ENCODE data around the gene SUPT5H. TPM values are rescaled to one million over a fixed set of nuclear protein-coding genes. Genes with fewer than 3 reads are reported as not detected.

Gene SUPT5H
- total and polyA plus RNA-seq, 2 of the 13 experiments (the other 11 are each of a cell fraction or from before 2014, with no cell fraction given), result 48.2 to 51.7 TPM

- TF ChIP-seq FOXA3 (CRISPR knock-in tag; IDR thresholded peaks at IDR 0.05) (peak; percentile 46; the same call in 1 of the 2 replicates), RFXANK (CRISPR knock-in tag; IDR thresholded peaks at IDR 0.05) (no peak), THAP11 (CRISPR knock-in tag; IDR thresholded peaks at IDR 0.05) (peak; percentile 46; the same call in 1 of the 2 replicates), NCOA1 (CRISPR knock-in tag; IDR thresholded peaks at IDR 0.05) (no peak), SRSF9 (IDR thresholded peaks at IDR 0.05; ENCODE audit: borderline replicate concordance, insufficient read depth, low read depth, low read length, poor library complexity, severe bottlenecking) (no peak), ZNF703 (CRISPR knock-in tag; IDR thresholded peaks at IDR 0.05; ENCODE audit: borderline replicate concordance) (no peak), ZNF816 (CRISPR knock-in tag; IDR thresholded peaks at IDR 0.05; ENCODE audit: borderline replicate concordance) (no peak), YEATS4 (CRISPR knock-in tag; IDR thresholded peaks at IDR 0.05; ENCODE audit: borderline replicate concordance) (no peak), ZNF609 (CRISPR knock-in tag; IDR thresholded peaks at IDR 0.05; ENCODE audit: borderline replicate concordance) (no peak), ZNF790 (CRISPR knock-in tag; IDR thresholded peaks at IDR 0.05; ENCODE audit: borderline replicate concordance) (no peak), EED (CRISPR knock-in tag; IDR thresholded peaks at IDR 0.05) (no peak), HNRNPL (IDR thresholded peaks at IDR 0.05; ENCODE audit: low read depth, low read length) (no peak), TOPORS (CRISPR knock-in tag; IDR thresholded peaks at IDR 0.05) (no peak), ZKSCAN8 (CRISPR knock-in tag; IDR thresholded peaks at IDR 0.05; ENCODE audit: borderline replicate concordance) (no peak), ZNF33A (CRISPR knock-in tag; IDR thresholded peaks at IDR 0.05; ENCODE audit: borderline replicate concordance) (no peak), ATF2 (CRISPR knock-in tag; IDR thresholded peaks at IDR 0.05) (peak; percentile 37; the same call in 1 of the 2 replicates), ZNF572 (CRISPR knock-in tag; IDR thresholded peaks at IDR 0.05) (no peak), MEIS2 (CRISPR knock-in tag; IDR thresholded peaks at IDR 0.05) (0 out of 2 replicates have a peak, but pooled peaks have one; percentile 62)
- TF ChIP-seq, protein P1, sequence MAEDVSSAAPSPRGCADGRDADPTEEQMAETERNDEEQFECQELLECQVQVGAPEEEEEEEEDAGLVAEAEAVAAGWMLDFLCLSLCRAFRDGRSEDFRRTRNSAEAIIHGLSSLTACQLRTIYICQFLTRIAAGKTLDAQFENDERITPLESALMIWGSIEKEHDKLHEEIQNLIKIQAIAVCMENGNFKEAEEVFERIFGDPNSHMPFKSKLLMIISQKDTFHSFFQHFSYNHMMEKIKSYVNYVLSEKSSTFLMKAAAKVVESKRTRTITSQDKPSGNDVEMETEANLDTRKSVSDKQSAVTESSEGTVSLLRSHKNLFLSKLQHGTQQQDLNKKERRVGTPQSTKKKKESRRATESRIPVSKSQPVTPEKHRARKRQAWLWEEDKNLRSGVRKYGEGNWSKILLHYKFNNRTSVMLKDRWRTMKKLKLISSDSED (CRISPR knock-in tag; IDR thresholded peaks at IDR 0.05), result no peak
- TF ChIP-seq, protein P2, sequence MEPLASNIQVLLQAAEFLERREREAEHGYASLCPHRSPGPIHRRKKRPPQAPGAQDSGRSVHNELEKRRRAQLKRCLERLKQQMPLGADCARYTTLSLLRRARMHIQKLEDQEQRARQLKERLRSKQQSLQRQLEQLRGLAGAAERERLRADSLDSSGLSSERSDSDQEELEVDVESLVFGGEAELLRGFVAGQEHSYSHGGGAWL (CRISPR knock-in tag; IDR thresholded peaks at IDR 0.05), result no peak
Observed at GRCh38 chr19:39428283-39429112, 16.9 kb upstream of the SUPT5H start (continued).
